Epithelial cell of proximal tubule (primary cell): Measurements from ENCODE around the gene HDAC1. TPM values are rescaled to one million over a fixed set of nuclear protein-coding genes. Genes with fewer than 3 reads are reported as not detected.

ENCODE experiments used
- DNase-seq: peaks from one replicate; pipeline ENCODE4 v3.0.0-alpha.2; 2011; ENCODE audit warnings: low read depth
- H3K4me3 ChIP-seq: 2 replicates; pipeline ENCODE4 v1.5.1; 2011; ENCODE audit warnings: low read depth, mild to moderate bottlenecking, low read length
- CTCF ChIP-seq: conservative IDR thresholded peaks from 2 replicates; pipeline ENCODE4 v1.5.1; 2012; ENCODE audit warnings: low read depth, mild to moderate bottlenecking, low read length
- total RNA-seq: library from RNA; depleted of rRNA; stranded (reverse); fragments of >200 nt; gene quantifications from 2 replicates; pipeline ENCODE4 v1.2.3, GENCODE V29; 2015

Gene HDAC1
- total RNA-seq, 1 donor from 2014 or later, result 117 TPM

GRCh38 chr1:32377541-32378220 is 85.8 kb downstream of the HDAC1 start:
- no peak overlapping the region for H3K4me3 ChIP-seq
- no peak for DNase-seq
- TF ChIP-seq CTCF, result no peak

GRCh38 chr1:32380057-32380456 is 88.2 kb downstream of the HDAC1 start:
- DNase-seq, result no peak
- no peak for TF ChIP-seq CTCF
- H3K4me3 ChIP-seq, result no peak overlapping the region

Other genes starting within 250 kb of the HDAC1 start
- 1.2 and 5.2 TPM in 2 replicates for gene TMEM39B, start 219.1 kb upstream of the HDAC1 start, total RNA-seq
- 39.9 and 48.0 TPM in 2 replicates for gene KPNA6, start 184.0 kb upstream of the HDAC1 start, total RNA-seq
- 32.9 and 62.7 TPM in 2 replicates for gene TXLNA, start 112.4 kb upstream of the HDAC1 start, total RNA-seq
- 11.9 and 14.1 TPM in 2 replicates for gene CCDC28B, start 91.5 kb upstream of the HDAC1 start, total RNA-seq
- gene IQCC, start 86.4 kb upstream of the HDAC1 start, total RNA-seq, result 3.5 and 4.6 TPM in 2 replicates
- not detected in 2 replicates for gene DCDC2B, start 83.0 kb upstream of the HDAC1 start, total RNA-seq
- 12.2 and 14.4 TPM in 2 replicates for gene TMEM234, start 69.7 kb upstream of the HDAC1 start, total RNA-seq
- 338 and 472 TPM in 2 replicates for gene EIF3I, start 69.7 kb upstream of the HDAC1 start, total RNA-seq
- 0.35 TPM in 1 of 2 replicates, not detected in the other for gene FAM167B, start 44.9 kb upstream of the HDAC1 start, total RNA-seq
- gene LCK, start 40.8 kb upstream of the HDAC1 start, total RNA-seq, result 8.2 and 10.3 TPM in 2 replicates
- 190 and 199 TPM in 2 replicates for gene MARCKSL1, start 44.1 kb downstream of the HDAC1 start, total RNA-seq
- 1.7 and 11.7 TPM in 2 replicates for gene FAM229A, start 70.4 kb downstream of the HDAC1 start, total RNA-seq
- 0.58 TPM in 1 of 2 replicates, not detected in the other for gene TSSK3, start 70.5 kb downstream of the HDAC1 start, total RNA-seq
- 56.7 and 61.1 TPM in 2 replicates for gene BSDC1, start 102.4 kb downstream of the HDAC1 start, total RNA-seq
- gene ZBTB8B, start 173.0 kb downstream of the HDAC1 start, total RNA-seq, result 0.07 and 0.23 TPM in 2 replicates
- gene ZBTB8A, start 247.3 kb downstream of the HDAC1 start, total RNA-seq, result 3.2 and 4.4 TPM in 2 replicates